OCI-LY3 (cell line): Measurements from ENCODE around the gene NBPF9.
"Not testable (repeated sequence)": the region's sequence is repeated elsewhere in the genome, so short reads cannot be mapped to it uniquely, and the experiment has no call there.

ENCODE experiments used
- CTCF ChIP-seq: fragments of 200-600, 300-600 bp; sonication (generic); IDR thresholded peaks from 2 replicates; pipeline ENCODE4 v1.5.1; 2014; ENCODE audit warnings: antibody characterized with exemption, low read length, low read depth
- EZH2phosphoT487 ChIP-seq: fragments of 200-600 bp; shearing (Covaris generic); IDR thresholded peaks from 2 replicates; pipeline ENCODE4 v1.6.1; 2018; ENCODE audit warnings: antibody characterized with exemption, mixed run types, low read depth

- TF ChIP-seq CTCF, EZH2phosphoT487: not testable (repeated sequence)
These were observed 46.6 kb upstream of the NBPF9 start for GRCh38 chr1:149149909-149150308.
